Stimulated activated CD8-positive, alpha-beta memory T cell treated with anti-CD3 and anti-CD28 coated beads, Interleukin-7, amount 100 ng/mL, for 24 hours (primary cell): ENCODE results near the gene CYB5RL.
"Not testable (repeated sequence)": the region's sequence is repeated elsewhere in the genome, so short reads cannot be mapped to it uniquely, and the experiment has no call there.

Source experiments
- DNase-seq: peaks from one replicate; pipeline ENCODE4 v3.0.0-alpha.2; 2020; ENCODE audit warnings: low read depth

CYB5RL gene

GRCh38 chr1:54225986-54226559 is 26.2 kb upstream of the CYB5RL start:
- DNase-seq: no peak

GRCh38 chr1:54225378-54225777 is 25.5 kb upstream of the CYB5RL start:
- no peak for DNase-seq

GRCh38 chr1:54224233-54224632 is 24.4 kb upstream of the CYB5RL start:
- no peak for DNase-seq

- no peak for DNase-seq
Observed at GRCh38 chr1:54223441-54224202, 23.8 kb upstream of the CYB5RL start.

GRCh38 chr1:54222711-54223110 is 22.9 kb upstream of the CYB5RL start:
- DNase-seq: no peak

GRCh38 chr1:54221867-54222484 is 22.1 kb upstream of the CYB5RL start:
- DNase-seq: no peak

GRCh38 chr1:54221113-54221834 is 21.4 kb upstream of the CYB5RL start:
- DNase-seq: no peak

GRCh38 chr1:54220004-54220811 is 20.4 kb upstream of the CYB5RL start:
- DNase-seq: no peak

- no peak for DNase-seq
Observed at GRCh38 chr1:54219688-54220003, 19.8 kb upstream of the CYB5RL start.

GRCh38 chr1:54218883-54219687 is 19.3 kb upstream of the CYB5RL start:
- DNase-seq: no peak

GRCh38 chr1:54215523-54215922 is 15.7 kb upstream of the CYB5RL start:
- DNase-seq: no peak

GRCh38 chr1:54212872-54213271 is 13.0 kb upstream of the CYB5RL start:
- DNase-seq: no peak

GRCh38 chr1:54207896-54208295 is 8.1 kb upstream of the CYB5RL start:
- not testable (repeated sequence) for DNase-seq

- no peak for DNase-seq
Observed at GRCh38 chr1:54207287-54207686, 7.5 kb upstream of the CYB5RL start.

- DNase-seq: no peak
Observed at GRCh38 chr1:54204199-54204598, 4.4 kb upstream of the CYB5RL start.

- no peak for DNase-seq
Observed at GRCh38 chr1:54200519-54200997, 728 bp upstream of the CYB5RL start.

- DNase-seq: no peak
Observed at GRCh38 chr1:54199151-54199764, 572 bp downstream of the CYB5RL start.

- no peak for DNase-seq
Observed at GRCh38 chr1:54193453-54193852, 6.4 kb downstream of the CYB5RL start.

GRCh38 chr1:54191525-54191924 is 8.3 kb downstream of the CYB5RL start:
- DNase-seq: no peak

GRCh38 chr1:54190526-54190925 is 9.3 kb downstream of the CYB5RL start:
- DNase-seq: no peak

GRCh38 chr1:54188291-54188690 is 11.5 kb downstream of the CYB5RL start:
- no peak for DNase-seq
